Suprapubic skin (tissue), 3 donors: Measurements from ENCODE around the gene PITX2.

Experiments used
- CTCF ChIP-seq, 2 donors: fragments of 200-600 bp in 1 of 2; fragments of 450-650 bp in 1 of 2; sonication (generic) in 1 of 2; IDR thresholded peaks; one replicate each; pipeline ENCODE4 v1.5.1; 2016 to 2019; ENCODE audit warnings: antibody characterized with exemption in 2 of 2, mild to moderate bottlenecking in 1 of 2, moderate library complexity in 1 of 2
- POLR2A ChIP-seq, 2 donors: fragments of 450-650 bp; IDR thresholded peaks; one replicate each; pipeline ENCODE4 v1.6.1; 2017; ENCODE audit warnings: antibody characterized with exemption in 2 of 2, mild to moderate bottlenecking in 2 of 2, moderate library complexity in 2 of 2

DNA sequence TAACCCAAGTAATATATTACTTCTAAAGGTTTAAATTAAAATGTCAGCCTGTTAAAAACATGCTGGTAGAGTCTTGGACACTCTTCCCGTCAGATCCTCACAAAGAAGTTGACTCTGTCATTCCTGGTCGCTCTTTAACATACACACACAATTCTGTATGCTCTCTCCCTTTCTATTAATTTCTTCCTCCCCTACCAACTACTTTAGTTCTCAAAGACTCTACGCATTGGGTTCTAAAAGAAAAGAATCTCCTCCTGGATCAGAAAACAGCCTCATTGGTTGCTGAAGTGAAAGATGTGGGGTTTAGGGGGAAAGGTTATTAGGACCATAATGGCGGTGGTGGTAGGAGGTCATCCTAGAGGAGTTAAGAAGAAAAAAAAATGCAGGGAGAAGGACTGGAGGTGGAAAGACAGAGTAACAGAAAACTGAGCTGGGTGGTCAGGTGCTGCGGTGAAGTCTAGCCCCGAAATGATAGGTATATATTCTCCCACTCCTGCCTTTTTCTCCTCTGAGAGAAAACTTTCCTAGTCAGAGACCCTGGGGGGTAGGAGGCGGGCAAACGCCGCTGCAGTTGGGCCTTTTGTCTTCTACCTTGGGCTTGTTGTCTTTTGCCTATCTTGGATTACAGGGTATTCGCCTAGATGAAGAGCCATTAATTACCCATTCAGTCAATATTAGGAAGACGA is 5.2 kb upstream of the PITX2 start:
- TF ChIP-seq CTCF (IDR thresholded peaks at IDR 0.05) (no peak), POLR2A (IDR thresholded peaks at IDR 0.05) (no peak)
